Activated CD8-positive, alpha-beta memory T cell treated with anti-CD3 and anti-CD28 coated beads for 48 hours (primary cell): Measurements from ENCODE around the gene GAD2.

Source experiments
- DNase-seq, 3 experiments: peaks; one replicate each; pipeline ENCODE4 v3.0.0-alpha.2; 2020; ENCODE audit warnings: low read depth in 2 of 3, low spot score in 2 of 3

The GAD2 gene

GRCh38 chr10:26216585-26217395 lies at the start of gene GAD2:
Gene GAD2, plus strand, starts transcription at chr10:26216774. Its CDS starts 36 bp downstream, at chr10:26216810.
- no peak for DNase-seq

- no peak for DNase-seq
These were observed 47.1 kb upstream of the GAD2 start for GRCh38 chr10:26169466-26169865.

DNA sequence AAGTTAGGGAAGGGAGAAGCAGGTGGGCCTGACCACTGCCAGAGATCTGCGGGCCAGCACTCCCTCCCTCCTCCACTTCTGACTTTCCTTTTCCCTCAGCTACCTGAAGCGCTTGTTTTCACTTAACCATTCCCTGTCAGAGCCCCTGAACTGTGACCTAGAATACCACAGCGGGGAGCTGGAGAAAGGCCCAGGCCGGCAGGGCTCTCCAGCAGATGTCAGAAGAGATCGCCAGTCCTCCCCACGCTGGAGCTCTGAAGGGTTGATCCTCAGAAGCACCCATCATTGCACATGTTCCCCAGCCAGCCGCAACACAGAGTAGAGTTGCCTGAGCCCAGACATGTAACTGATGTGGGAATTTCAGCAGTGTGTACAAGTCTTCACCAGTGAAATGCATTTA lies 44.4 kb upstream of the GAD2 start:
- DNase-seq, result no peak

DNA sequence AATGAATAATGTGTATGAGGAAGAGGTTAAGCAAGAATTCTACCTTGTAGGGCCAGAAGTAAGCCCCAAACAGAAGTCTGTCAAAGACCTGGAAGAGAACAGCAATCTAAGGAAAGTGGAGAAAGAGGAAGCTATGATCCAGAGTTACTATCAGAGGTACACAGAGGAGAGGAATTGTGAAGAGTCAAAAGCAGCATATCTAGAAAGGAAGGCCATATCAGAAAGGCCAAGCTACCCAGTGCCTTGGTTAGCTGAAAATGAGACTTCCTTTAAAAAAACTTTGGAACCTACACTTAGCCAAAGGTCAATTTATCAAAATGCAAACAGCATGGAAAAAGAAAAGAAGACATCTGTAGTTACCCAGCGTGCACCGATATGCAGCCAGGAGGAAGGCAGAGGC lies 42.7 kb upstream of the GAD2 start:
- no peak for DNase-seq

DNA sequence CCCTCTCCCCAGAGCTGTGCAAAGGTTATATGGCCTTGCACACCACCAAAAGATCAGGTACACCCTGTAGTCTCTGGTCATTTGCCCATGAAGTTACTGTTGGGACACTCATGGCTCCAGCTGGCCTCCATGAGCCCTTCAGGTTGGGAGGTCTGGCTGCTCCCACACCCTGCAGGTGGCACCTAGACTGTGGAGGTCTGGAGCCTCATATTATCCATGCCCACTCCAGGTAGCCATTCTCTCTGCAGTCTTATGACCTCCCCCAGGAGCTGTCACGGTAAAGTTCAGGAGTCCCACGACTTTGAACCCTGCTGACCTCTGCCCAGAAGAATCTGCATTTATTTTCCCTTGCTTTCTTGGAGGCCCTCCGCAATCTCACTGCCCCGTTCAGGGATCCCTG lies 39.2 kb upstream of the GAD2 start:
- DNase-seq, result no peak

DNA sequence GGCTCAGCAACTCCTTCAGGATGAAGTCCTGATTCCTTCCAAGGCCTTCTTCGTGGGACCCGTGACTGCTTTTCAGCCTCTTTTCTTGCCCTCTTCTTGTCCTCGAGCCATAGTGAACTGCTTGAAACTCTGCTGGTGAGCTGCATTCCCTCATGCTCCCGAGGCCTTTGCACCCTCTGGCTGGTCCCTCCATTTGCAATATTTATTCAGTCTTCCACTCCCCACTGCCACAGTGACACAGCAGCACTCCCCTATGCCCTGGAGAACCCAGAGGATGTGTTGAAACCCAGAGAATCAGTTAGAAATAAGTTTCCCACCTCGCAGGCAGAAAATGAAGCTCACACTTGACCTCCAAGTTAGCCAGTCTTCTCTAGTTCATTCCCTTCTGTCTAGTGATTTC lies 22.3 kb upstream of the GAD2 start:
- DNase-seq, result no peak

- no peak for DNase-seq
These were observed 19.3 kb upstream of the GAD2 start for GRCh38 chr10:26197248-26197647.

- DNase-seq, result no peak
These were observed 18.5 kb upstream of the GAD2 start for GRCh38 chr10:26198119-26198518.

DNA sequence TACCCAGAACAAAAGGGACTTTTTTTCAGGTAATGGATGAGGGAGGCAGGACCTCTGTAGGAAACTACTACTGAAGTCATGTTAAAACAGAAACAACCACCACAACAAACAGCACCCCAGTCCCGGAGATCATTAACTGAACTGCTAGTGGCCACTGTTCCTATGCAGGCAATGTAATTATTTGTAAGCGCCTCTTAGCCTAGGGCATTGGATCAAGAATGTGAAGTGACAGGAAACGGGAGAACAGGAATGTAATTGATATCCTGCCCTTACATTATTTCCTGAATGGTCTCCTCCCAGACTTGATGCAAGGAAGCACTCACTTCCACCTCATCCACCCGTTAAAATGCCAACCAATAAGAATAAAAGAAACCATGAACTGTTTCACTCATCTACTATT lies 16.7 kb upstream of the GAD2 start:
- no peak for DNase-seq

DNA sequence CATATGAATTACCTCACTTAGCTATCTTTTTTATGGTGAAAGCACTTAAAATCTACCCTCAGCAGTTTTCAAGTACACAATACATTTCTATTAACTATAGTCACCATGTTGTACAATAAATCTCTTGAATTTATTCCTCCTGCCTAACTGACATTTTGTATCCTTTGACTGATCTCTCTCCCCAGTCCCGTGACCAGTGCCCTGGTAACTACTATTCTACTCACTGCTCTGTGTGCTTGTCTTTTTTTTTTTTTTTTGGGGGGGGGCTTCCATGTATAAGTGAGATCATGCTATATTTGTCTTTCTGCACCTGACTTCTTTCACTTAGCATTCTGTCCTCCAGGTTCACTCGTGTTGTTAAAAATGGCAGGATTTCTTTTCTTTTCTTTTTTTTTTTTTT lies 11.4 kb upstream of the GAD2 start:
- DNase-seq, result no peak

- no peak for DNase-seq
These were observed 4.7 kb upstream of the GAD2 start for GRCh38 chr10:26211781-26212444.

GRCh38 chr10:26212511-26212910 lies 4.1 kb upstream of the GAD2 start:
- no peak for DNase-seq

GRCh38 chr10:26213157-26213800 lies 3.3 kb upstream of the GAD2 start:
- no peak for DNase-seq

GRCh38 chr10:26214004-26214403 lies 2.6 kb upstream of the GAD2 start:
- DNase-seq, result no peak

- no peak for DNase-seq
These were observed 1.8 kb upstream of the GAD2 start for GRCh38 chr10:26214551-26215395.

DNA sequence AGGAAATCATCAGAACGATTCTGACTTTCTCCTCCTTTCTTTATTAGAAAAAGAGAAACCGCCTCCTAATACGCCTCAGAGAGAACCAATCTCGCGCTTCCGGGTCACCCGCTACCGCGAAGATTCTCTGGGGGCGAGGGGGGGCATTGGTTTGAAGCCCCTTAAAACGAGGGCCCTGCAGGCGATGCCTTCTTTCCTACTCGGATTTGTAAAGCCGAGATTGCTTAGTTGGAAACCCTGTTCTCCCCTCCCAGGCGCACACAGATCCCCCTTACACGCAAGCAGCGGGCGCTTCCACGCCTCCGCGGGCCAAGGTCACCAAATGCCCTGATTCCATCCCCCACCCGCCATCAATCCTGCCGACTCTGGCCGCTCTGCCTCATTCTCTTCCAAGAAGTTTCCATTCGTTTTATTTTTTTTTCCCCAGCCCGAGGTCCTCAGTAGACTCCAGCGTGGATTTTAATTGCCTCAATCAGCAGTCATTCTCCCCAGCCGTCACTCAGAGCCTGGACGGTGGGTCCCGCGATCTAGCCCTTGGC lies 1.1 kb upstream of the GAD2 start:
- no peak for DNase-seq

GRCh38 chr10:26215935-26216584 lies 514 bp upstream of the GAD2 start:
- no peak for DNase-seq

DNA sequence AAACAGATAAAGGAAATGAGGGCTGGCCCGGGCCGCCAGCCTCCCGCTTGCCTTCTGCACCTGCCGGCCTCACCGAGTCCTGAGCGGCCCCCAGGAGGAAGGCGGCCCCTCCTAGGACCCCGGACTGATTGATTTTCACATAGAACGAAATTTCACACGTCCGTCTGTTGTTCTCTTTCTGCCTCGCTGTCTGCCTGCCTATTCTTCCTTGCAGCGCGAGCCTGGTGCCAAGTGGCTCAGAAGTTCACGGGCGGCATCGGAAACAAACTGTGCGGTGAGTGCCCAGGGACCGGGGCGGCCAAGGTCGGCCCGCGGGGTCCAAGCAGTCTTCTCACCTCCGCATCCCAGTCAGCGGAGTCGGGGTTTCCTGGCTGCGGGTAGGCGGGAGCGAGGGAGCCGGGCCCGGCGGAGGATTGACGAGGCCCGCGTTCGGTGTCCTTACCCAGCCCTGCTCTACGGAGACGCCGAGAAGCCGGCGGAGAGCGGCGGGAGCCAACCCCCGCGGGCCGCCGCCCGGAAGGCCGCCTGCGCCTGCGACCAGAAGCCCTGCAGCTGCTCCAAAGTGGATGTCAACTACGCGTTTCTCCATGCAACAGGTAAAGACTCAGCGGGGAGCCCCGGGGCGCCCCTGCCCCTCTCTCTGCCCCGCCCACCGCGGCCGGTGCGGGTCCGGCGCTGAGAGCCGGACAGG lies 967 bp downstream of the GAD2 start:
- DNase-seq, result no peak

GRCh38 chr10:26219676-26220075 lies 3.1 kb downstream of the GAD2 start:
- DNase-seq, result no peak

- DNase-seq, result no peak
These were observed 4.3 kb downstream of the GAD2 start for GRCh38 chr10:26220901-26221300.
